ENCODE measurements around the gene EPS15.
"Not testable (repeated sequence)": the region's sequence is repeated elsewhere in the genome, so short reads cannot be mapped to it uniquely, and the experiment has no call there.

The EPS15 gene

DNA sequence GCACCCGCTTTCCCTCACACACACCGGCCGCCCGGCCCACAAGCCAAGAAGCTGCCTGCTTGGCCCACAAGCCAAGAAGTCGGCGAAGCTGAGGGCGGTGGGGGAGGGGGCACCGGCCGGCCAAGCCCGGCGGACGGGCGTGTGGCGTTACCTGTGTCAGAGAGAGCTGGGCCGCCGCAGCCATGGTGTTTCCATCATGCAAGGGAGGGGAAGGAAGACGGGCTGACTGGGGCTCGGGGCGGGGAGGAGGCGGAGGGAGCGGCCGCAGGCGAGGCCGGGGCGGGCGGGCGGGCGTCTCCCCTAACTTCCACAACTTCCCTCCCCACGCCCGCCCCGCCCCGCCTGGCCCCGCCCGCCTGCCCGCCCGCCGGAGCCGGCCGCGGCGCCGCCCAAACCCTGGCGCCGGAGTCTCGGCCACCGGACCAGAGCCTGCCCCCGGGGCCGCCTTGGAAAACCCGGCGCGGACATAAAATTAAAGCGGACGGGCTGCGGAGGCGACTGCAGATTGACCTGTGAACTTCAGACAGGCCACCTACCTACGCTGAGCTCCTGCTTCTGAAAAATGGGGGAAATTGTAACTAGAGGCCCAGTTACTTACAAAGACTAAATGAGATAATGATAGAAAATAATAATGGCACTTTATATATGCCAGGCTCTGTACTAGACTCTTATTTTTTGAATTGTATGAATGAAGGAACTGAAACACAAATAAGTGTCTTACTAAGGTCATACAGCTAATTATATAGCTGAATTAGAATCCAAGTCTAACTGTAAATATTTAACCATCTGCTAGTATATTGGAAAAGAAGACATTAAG is at the start of gene EPS15:
Gene EPS15, minus strand, starts transcription at position 219 of the 817 bp plus-strand sequence. Its CDS starts 35 bp downstream, at position 184.
- DNase-seq (ENCODE audit: low spot score), result peak; percentile 94

DNA sequence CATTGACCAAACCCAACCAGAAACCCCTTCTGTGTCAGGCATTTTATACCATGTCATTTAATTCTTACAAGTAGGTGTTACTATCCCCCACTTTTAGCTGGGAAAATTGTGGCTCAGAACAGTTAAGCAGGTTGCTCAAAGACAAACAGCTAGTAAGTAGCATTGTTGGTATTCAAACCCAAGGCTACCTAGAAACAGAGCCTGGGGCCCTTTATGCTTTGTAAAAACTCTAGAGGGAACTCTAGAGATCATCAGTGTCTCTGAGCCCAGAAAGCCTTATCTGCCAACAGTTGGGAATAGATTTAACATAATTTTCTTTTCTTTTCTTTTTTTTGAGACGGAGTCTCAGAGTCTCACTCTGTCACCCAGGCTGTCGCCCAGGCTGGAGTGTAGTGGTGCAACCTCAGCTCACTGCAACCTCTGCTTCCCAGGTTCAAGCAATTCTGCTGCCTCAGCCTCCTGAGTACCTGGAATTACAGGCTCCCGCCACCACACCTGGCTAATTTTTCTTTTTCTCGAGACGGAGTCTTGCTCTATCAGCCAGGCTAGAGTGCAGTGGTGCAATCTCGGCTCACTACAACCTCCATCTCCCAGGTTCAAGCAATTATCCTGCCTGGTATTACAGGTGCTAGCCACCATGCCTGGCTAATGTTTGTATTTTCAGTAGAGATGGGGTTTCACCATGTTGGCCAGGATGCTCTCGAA is 49.3 kb upstream of the EPS15 start:
- no peak for DNase-seq (ENCODE audit: low spot score)

DNA sequence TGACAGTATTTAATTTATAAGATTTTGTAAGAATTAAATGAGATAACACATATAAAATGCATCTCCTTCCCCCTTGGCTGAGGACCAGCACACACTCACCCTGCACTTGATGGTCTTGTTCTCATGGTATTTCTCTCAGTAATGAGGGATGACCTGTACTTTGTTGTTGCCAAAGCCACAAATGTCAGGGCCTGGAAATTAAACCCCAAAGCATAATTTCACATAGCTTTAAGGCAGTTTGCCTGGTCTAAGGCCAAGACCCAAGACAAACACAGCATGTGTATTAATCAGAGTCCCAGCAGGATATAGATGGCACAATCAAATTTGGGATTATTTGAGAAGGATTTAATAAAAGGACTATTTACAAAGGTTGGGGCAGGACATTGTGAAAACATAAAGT is 48.6 kb upstream of the EPS15 start:
- DNase-seq (ENCODE audit: low spot score), result no peak

DNA sequence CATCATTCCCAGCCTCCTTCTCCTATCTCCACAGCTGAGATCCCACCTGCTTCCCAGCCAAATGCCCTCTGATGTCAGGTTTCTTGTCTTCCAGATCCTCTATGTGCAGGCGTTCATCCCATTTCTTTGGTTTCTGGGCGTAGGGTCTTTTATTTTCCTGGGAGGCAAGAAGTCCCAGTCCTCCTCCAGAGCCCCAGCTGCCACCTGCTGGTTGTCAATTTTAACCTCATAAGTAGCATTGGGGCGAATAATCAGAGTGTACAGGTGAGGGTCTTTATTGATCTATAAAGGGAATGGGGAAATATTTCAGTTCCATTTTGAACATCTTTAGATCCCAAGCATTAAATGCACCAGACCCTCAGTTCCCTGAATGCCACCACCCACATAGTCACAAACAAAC is 47.2 kb upstream of the EPS15 start:
- DNase-seq (ENCODE audit: low spot score), result no peak

DNA sequence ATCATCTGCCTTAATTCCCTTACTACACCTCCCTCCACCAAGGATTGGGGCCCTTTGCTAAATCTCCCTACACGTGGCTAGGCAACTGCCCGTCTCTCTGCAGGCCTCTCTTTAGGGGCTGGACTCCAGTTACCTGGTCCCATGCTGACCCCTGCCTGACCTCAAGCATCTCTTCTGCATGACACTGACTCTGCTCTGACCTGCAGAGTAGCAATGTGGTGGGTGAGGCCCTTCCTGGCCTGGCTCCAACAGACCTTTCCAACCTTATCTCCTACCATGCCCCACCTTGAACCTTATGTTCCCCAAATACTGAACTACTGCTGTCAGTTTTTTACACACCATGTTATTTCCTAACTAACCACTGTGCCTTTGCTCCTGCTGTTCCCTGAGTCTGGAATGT is 45.9 kb upstream of the EPS15 start:
- no peak for DNase-seq (ENCODE audit: low spot score)

DNA sequence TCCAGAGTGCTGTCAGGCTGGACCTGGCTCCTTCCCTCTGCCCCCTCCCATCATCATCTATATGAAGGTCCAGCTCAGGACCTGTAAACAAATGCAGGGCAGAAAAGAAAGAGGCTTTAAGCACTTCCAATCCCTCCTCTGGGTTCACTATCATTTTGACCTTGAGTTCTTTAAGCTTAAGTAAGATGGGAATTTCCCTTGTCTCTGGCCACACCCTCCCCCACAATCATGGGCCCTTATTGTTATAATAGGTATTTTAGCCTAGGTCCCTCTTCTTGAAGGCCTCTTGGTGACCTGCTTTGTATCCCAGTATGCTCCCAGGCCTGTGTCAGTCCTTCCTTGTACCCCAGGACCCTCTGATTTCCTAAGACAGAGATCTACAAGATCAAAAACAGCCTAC is 45.1 kb upstream of the EPS15 start:
- DNase-seq (ENCODE audit: low spot score), result peak; percentile 10

DNA sequence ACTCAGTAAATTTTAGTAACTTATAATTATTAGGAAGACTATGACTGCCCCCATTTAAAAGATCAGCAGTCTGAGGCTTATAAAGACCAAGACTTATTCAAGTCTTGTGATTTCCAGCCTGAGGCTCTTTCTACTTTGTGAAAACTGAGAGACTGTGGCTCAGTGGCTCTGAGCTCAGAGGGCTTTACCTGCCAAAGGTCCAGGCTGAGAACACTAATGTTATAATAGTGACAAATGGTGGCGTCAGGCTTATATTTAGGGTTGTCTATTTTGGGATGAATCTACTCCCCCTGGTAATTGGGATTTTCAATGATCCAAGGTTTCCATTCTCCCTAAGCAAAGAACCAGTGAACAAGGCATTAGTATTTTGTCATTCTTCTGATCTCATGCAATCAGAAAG is 42.6 kb upstream of the EPS15 start:
- DNase-seq (ENCODE audit: low spot score), result no peak

DNA sequence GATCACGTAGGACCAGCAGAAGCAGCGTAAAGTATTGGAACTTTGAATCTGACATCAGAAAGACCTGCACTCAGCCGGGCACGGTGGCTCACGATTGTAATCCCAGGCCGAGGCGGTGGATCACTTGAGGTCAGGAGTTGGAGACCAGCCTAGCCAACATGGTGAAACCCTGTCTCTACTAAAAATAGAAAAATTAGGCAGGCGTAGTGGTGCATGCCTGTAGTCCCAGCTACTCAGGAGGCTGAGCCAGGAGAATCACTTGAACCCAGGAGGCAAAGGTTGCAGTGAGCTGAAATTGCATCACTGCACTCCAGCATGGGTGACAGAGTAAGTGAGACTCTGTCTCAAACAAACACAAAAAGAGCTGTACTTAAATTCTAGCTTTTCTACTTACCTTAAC is 41.8 kb upstream of the EPS15 start:
- not testable (repeated sequence) for DNase-seq (ENCODE audit: low spot score)

DNA sequence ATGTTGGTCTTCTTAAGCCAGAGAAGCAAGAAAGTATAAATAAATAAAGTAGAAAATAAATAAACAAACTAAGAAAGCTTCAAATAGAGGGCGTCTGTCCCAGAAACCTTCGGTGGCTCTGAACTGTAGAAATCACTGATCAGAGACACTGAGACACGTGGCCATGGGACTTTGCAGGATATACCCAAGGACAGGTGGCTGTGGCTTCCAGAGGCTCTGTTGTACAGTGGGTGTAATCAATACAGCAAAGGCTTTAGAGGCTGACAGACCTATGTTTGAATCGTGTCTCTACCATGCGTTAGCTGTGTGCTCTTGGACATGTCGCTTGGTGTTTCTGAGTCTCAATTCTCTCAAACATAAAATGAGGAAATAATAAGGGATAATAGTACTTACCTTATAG is 41.0 kb upstream of the EPS15 start:
- DNase-seq (ENCODE audit: low spot score), result no peak

DNA sequence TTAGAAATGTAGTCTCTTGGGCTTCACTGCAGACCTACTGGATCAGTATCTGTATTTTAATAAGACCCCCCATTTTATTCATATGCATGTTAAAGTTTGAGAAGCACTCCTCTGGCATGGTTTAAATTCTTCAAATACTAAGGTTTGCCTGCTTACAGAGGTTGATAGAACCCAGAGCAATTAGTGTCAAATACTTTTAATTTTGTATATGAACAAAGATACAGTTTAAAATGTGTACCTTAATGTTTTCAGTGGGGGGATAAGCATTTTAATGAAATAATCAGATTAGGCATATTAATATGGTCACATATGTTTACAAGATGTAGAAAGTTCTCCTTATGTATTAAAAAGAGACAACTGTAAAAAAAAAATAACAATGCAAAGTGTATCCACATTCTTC is 40.4 kb upstream of the EPS15 start:
- DNase-seq (ENCODE audit: low spot score), result no peak

DNA sequence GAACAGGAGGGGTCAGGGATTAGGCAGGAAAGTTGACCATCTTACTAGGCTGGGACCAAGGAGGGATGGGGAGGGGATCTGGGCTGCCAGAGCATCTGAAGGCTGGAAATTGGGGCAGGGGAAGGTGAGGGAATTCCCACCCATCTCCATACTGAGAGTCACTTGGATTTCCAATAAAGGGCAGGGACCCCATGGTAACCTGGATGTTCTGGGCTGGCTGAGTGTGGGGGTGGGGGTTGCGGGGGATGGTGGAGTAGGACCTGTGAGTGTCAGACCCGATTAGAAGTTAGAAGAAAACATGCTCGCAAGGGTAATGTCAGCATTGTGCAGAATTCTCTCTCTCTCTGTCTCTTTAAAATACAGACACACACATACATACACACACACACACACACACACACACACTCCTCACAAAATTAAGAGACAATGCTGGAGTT is 40.0 kb upstream of the EPS15 start:
- DNase-seq (ENCODE audit: low spot score), result no peak

DNA sequence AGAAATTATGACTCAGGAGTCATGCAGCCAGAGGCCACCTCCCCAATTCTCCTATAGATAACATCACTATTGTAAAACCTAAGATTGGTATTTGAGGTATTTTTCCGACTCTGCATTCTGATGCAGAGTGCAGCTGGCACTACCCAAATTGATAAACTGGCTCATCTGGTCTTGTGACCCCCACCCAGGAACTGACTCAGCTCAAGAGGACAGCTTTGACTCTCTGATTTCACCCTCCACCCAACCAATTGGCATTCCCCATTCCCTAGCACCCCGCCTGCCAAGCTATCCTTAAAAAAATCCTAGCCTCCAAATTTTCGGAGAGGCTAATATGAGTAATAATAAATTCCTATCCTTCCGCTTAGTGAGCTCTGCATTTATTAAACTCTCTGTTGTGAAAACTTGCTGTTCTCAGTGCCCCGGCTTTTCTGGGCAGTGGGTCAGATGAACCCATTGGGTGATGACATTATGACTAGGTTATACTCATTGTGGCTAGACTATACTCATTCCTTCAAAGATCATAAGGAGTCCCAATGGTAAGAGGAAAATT is 39.4 kb upstream of the EPS15 start:
- DNase-seq (ENCODE audit: low spot score), result no peak

DNA sequence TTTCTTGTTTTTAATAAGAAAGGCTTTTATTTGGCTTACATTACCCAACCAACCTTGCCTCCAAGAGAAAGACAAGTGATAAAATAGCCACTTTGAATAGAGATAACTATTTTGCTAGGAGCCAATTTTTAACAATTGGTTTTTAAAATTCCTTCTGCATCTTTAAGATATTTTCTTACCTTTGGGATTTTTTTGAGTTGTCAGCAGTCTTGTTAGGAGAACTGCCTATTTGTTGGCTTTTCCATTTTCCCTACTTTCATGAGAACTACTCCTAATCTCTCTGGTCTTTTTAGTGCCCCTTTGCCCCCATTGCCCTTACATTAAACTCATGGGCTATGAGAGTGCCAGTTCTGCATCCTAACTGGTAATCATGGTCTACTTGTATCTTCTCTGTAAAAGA is 38.1 kb upstream of the EPS15 start:
- no peak for DNase-seq (ENCODE audit: low spot score)

DNA sequence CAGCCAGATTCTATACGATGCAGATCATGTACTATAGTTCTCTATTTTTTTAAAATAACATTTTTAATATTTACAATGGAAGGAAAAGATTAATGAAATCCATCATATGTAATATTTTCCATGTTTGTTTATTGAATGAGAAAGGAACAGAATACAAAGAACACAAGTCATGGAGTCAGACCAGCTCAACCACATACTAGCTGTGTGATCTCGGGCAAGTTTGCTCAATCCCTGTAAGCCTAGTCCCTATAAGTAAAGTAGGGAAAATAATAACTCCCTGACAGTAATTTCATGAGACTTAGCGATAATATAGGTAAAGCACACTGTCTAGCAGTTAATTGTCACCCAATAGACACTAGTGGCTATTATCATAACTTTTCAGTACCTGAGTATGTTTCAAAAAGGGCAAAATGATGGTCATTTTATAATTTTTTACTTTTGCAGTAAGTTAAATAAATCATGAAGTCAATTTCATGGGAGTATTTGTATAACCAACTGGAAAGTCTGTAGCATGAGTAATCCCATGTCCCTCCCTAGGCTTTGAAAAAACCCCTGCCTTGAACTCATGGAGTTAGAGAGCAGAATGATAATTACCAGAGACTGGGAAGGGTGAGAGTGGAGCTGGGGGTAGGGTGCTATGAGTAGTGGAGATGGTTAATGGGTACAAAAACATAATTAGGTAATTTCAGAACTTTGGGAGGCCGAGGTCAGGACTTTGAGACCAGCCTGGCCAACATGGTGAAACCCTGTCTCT is 37.0 kb upstream of the EPS15 start:
- DNase-seq (ENCODE audit: low spot score), result no peak

DNA sequence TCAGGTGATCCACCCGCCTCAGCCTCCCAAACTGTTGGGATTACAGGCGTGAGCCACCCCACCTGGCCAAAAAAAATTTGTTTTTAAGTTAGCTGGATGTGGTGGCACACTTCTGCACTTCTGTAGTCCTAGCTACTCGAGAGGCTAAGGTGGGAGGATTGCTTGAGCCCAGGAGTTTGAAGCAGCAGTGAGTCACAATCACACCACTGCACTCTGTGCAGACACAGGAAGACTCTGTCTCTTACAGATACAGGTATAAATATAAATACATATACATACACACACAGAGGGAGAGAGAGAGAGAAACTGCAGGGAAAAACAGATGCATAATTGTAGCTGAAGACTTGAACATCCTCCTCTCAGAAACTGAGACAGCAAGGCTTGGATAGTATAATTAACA is 34.8 kb upstream of the EPS15 start:
- DNase-seq (ENCODE audit: low spot score), result no peak

DNA sequence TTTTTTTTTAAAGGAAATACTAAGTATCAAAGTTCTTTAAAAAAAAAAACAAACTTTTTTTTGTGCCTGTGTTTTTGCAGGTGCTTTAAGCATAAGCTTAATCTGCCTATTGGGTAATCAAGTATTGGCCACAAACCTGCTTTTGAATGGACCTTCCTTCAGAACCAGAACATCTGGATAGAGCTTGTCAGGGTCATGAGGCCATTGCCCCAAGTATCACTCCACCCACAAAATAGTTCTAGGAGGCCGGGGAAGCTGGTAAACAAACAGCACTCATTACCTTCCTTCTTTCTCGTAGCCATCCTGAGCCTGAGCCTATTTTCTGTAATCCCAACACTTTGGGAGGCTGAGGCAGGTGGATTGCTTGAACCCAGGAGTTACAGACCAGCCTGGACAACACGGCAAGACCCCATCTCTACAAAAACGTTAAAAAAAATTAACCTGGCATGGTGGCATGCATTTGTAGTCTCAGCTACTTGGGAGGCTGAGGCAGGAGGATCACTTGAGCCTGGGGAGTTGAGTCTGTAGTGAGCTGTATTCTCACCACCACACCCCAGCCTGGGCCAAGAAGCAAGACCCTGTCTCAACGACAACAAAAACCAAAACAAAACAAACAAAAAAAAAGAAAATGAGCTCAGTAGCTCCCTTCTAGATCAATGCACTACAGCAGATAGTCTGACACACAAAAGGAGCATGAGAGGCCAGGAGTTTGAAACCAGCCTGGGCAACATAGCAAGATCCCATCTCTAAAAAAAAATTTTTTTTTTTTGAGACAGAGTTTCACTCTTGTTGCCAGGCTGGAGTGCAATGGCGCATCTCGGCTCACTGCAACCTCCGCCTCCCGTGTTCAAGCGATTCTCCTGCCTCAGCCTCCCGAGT is 34.1 kb upstream of the EPS15 start:
- DNase-seq (ENCODE audit: low spot score), result no peak

DNA sequence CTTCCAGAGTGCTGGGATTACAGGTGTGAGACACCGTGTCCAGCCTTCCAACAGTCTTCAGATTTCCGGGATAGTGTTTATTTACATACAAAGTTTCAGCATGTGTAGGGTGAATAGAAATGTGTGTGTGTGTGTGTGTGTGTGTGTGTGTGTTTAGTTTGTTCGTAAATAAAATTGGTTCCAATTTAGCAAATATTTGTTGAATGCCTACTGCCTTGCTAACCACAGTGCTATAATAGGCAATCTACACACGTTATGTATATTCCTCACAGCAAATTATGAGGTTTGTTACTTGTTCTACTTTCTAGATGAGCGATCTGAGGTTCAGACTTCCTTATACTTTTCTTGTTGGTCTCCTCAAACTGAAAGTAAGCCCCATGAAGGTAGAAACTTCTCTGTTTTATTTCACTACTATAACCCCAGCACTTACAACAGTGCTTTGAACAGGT is 32.8 kb upstream of the EPS15 start:
- no peak for DNase-seq (ENCODE audit: low spot score)

DNA sequence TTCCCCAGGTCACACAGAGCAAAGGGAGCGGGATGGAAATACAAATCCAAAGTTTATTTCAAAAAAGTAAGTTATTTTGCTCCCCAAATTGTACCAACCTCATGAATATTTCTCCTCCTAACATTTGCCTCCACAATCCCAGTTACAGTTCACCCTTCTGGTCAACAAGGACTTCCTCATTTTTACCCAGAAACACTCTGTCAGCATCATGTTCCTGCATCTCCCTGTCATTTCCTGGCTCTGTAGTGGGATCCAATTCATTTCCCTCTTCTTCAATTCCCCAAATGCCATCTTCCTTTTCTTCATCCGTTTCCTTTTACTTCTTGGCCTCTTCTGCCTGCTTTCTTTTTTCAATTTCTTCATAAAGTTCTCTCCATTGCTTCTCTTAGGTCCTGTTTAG is 32.0 kb upstream of the EPS15 start:
- no peak for DNase-seq (ENCODE audit: low spot score)

DNA sequence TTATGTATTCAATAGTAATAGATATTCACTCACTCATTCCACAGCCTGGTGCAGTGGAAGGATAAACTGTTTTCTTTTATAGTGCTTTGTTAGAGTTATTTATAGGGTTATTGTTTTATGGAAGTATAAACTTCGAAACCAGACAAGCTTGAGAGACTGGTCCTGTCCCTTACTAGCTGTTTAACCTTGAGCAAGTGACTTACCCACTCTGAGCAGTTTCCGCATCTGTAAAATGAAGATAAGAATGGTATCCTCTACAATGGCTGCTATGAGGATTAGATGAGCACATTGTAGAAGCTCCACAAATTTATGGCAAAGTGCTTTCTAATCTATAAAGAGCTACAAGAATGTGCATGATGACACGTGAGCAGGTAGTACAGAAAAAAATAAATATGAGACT is 30.8 kb upstream of the EPS15 start:
- DNase-seq (ENCODE audit: low spot score), result no peak

DNA sequence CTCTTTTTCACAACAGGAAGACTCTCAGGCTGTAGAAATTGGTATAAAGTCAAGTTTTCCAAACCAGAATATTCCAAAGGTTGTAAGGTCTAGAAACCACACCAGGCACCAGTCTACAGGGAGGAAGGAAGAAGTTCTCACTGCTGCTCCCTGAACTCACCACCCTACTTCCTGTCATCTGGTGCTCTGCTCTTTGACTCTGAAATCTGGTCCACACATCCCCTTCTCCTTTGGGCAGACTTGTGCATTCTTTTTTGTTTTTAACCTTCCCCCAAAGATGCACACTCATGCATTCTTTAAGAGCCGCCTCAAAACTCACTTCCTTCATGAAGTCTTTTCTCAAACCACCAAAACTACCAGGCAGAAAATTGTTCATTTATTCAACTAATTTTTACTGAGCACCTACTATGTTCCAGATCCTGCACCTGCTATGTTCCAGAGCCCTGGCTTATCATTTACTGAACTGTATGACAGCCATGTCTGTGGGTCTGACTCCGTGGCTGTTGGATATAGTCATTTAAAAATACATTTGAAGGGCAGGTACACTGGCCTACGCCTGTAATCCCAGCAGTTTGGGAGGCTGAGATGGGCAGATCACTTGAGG is 30.1 kb upstream of the EPS15 start:
- DNase-seq (ENCODE audit: low spot score), result no peak

DNA sequence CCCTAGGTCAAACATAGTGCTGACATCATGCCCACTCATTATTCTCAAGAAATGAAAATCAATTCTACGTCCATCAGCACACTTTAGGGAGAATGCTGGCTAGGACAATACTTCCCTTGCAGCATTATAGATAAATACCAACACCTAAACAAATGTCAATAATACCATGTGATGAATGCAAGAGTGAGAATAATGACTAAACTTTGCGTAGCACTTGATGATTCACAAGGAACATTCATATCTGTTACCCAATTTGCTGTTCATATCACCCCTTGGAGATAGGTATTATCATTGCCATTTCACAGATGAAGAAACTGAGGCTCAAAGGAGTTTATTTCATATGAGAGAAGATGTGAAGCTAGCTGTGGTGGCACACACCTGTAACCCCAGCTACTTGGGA is 24.8 kb upstream of the EPS15 start:
- no peak for DNase-seq (ENCODE audit: low spot score)

Measured in germinal center (tissue), 1 donor.